DND-41 (cell line): Measurements from ENCODE around the gene UQCRFS1.

Experiments used
- EZH2 ChIP-seq: IDR thresholded peaks from 3 replicates; pipeline ENCODE4 v1.6.1; 2012; ENCODE audit warnings: borderline replicate concordance, low read depth, mild to moderate bottlenecking, moderate library complexity, low read length, inconsistent platforms; ENCODE audit not compliant: severe bottlenecking
- TF ChIP-seq, protein P1 (sequence below): IDR thresholded peaks from 2 replicates; pipeline ENCODE4 v1.5.1; 2012; ENCODE audit warnings: borderline replicate concordance, low read length, moderate library complexity, mild to moderate bottlenecking; ENCODE audit not compliant: poor library complexity, severe bottlenecking; ENCODE audit errors: extremely low read depth

GRCh38 chr19:29260477-29261317 is 47.7 kb upstream of the UQCRFS1 start:
- TF ChIP-seq, protein P1, sequence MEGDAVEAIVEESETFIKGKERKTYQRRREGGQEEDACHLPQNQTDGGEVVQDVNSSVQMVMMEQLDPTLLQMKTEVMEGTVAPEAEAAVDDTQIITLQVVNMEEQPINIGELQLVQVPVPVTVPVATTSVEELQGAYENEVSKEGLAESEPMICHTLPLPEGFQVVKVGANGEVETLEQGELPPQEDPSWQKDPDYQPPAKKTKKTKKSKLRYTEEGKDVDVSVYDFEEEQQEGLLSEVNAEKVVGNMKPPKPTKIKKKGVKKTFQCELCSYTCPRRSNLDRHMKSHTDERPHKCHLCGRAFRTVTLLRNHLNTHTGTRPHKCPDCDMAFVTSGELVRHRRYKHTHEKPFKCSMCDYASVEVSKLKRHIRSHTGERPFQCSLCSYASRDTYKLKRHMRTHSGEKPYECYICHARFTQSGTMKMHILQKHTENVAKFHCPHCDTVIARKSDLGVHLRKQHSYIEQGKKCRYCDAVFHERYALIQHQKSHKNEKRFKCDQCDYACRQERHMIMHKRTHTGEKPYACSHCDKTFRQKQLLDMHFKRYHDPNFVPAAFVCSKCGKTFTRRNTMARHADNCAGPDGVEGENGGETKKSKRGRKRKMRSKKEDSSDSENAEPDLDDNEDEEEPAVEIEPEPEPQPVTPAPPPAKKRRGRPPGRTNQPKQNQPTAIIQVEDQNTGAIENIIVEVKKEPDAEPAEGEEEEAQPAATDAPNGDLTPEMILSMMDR, result peak; percentile 69
- no peak for TF ChIP-seq EZH2
